Adrenal gland (tissue), 12 donors: Measurements from ENCODE around the gene SSU72. TPM values are rescaled to one million over a fixed set of nuclear protein-coding genes. Genes with fewer than 3 reads are reported as not detected.

ENCODE experiments used
- DNase-seq, 7 donors: peaks; one replicate each; pipeline ENCODE4 v3.0.0-alpha.2; 2019 to 2020
- H3K27ac ChIP-seq, 5 donors: fragments of 200-600 bp; sonication (generic) in 4 of 5; 1 replicate in 3 of 5; 2 replicates in 2 of 5; pipeline versions ENCODE4 v1.5.1 to v1.8.0; 2016 to 2020; ENCODE audit warnings: mild to moderate bottlenecking in 1 of 5
- H3K27me3 ChIP-seq: fragments of 200-600 bp; 2 replicates; pipeline ENCODE4 v1.8.0; 2021
- H3K36me3 ChIP-seq, 2 donors: fragments of 200-600 bp; replicated peaks in 1 of 2; 1 replicate in 1 of 2; 2 replicates in 1 of 2; pipeline versions ENCODE4 v1.5.1 to v1.8.0; 2018 to 2022
- H3K4me1 ChIP-seq, 2 donors: fragments of 200-600 bp; replicated peaks in 1 of 2; 1 replicate in 1 of 2; 2 replicates in 1 of 2; pipeline versions ENCODE4 v1.5.1 to v1.8.0; 2018 to 2021
- H3K4me3 ChIP-seq, 4 donors: fragments of 200-600 bp; sonication (generic) in 3 of 4; one replicate each; pipeline ENCODE4 v1.5.1; 2016 to 2018
- H3K9me3 ChIP-seq, 3 donors: fragments of 200-600 bp; sonication (generic) in 1 of 3; replicated peaks in 1 of 3; 1 replicate in 2 of 3; 2 replicates in 1 of 3; pipeline versions ENCODE4 v1.5.1 to v1.8.0; 2016 to 2021
- POLR2A ChIP-seq, 2 donors: fragments of 450-650 bp; IDR thresholded peaks; one replicate each; pipeline ENCODE4 v1.6.1; 2017; ENCODE audit warnings: antibody characterized with exemption in 2 of 2, mild to moderate bottlenecking in 2 of 2, moderate library complexity in 1 of 2
- WGBS, 4 donors: extraction: QIAGEN DNeasy Blood & Tissue Kit in 2 of 4; methylation state at CpG; one replicate each; pipeline versions ENCODE4 v1.1.5 to v1.1.7; 2013 to 2017; 5-methylcytosine and 5-hydroxymethylcytosine counted together
- intact Hi-C, 2 donors: fragments of 100-400 bp; cut with DNase I; formaldehyde crosslinking; loops; one replicate each; pipeline versions ENCODE4 v1.14.1 to v1.15.0; 2022 to 2023
- polyA plus RNA-seq, 3 donors: library from polyadenylated mRNA; stranded (reverse); fragments of 200-250 nt in 2 of 3; fragments of 350-450 nt in 1 of 3; fragmentation: Illumina TruSeq in 1 of 3; extraction: RNeasy Lipid Tissue Mini Kit (QIAGEN cat#74804) in 1 of 3; gene quantifications; one replicate each; pipeline ENCODE4 v1.2.3, GENCODE V29; 2013 to 2014
- total RNA-seq, 9 donors: library from RNA; depleted of rRNA in 4 of 9; stranded (reverse); fragments of >200 nt in 4 of 9; fragments of 120-200 nt in 1 of 9; fragmentation: NEBNext Ultra II Directional in 1 of 9; extraction: Animal tissue kit (Norgen Biotek cat#: 25700) in 1 of 9; gene quantifications; one replicate each; pipeline versions ENCODE4 v1.1.0 to v1.2.4, GENCODE V29; 2013 to 2023
- TF ChIP-seq, protein P1 (sequence below), 6 experiments: fragments of 450-650 bp in 4 of 6; fragments of 200-600 bp in 2 of 6; sonication (generic) in 1 of 6; IDR thresholded peaks; 1 replicate in 5 of 6; 2 replicates in 1 of 6; pipeline versions ENCODE4 v1.5.1 to v1.8.0; 2016 to 2021; ENCODE audit warnings: antibody characterized with exemption in 6 of 6, mild to moderate bottlenecking in 2 of 6, moderate library complexity in 1 of 6
- donor health status: healthy with polysubstance abuse.
- donor health status: Bipolar disorder and iron deficiency.
- donor health status: DM: yes; HTN: yes; CAD: no.
- donor health status: DM: no; HTN: no; CAD: no.
- donor health status: DM: no; HTN: no; CAD: no.
- donor health status: DM: yes; HTN: yes; CAD: no.

The SSU72 gene
- total and polyA plus RNA-seq, 12 donors: 50.1 to 219 (median 108) TPM

DNA sequence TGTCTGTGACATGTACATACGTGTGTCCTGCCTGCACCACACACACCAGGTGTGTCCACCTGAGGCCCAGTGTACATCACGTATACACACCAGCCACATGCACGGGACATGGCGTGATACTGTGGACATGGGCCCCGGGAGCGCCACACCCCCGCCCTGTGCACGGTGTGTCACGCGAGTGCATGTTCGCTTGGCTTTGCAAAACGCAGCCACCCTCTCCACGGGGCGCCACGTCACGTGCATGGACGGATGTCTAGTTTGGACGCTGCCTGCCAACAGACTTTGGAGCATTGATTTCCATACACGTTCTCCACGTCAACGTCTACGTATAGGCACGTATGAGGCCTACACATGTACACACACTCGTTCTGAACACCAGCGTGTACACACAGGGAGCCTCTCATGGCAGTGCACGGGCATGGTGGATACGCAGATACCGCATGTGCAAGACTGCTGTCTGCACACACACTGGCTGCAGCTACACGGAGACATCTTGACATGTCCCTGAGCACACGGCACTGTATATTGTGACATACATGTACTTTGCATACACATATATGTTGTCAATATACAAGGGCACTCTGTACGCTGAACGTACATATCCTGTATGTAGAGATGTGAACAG, 36.9 kb downstream of the SSU72 start:
- H3K4me1 ChIP-seq: peaks cover 11 to 15% of the 10 kb centered on the region in 2 donors
- no peak for DNase-seq
- intact Hi-C loops: no loop called here
- TF ChIP-seq, protein P1, sequence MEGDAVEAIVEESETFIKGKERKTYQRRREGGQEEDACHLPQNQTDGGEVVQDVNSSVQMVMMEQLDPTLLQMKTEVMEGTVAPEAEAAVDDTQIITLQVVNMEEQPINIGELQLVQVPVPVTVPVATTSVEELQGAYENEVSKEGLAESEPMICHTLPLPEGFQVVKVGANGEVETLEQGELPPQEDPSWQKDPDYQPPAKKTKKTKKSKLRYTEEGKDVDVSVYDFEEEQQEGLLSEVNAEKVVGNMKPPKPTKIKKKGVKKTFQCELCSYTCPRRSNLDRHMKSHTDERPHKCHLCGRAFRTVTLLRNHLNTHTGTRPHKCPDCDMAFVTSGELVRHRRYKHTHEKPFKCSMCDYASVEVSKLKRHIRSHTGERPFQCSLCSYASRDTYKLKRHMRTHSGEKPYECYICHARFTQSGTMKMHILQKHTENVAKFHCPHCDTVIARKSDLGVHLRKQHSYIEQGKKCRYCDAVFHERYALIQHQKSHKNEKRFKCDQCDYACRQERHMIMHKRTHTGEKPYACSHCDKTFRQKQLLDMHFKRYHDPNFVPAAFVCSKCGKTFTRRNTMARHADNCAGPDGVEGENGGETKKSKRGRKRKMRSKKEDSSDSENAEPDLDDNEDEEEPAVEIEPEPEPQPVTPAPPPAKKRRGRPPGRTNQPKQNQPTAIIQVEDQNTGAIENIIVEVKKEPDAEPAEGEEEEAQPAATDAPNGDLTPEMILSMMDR (IDR thresholded peaks at IDR 0.05): no peak
- H3K27ac ChIP-seq: no peak overlapping the region
- no peaks in the 10 kb centered on the region for H3K9me3 ChIP-seq
- H3K36me3 ChIP-seq: peaks cover 0 to 3% of the 10 kb centered on the region in 2 donors
- whole genome bisulfite sequencing, 4 donors: 93 to 97% (median 95%) methylated on average over 32 of the region's 32 CpGs
- H3K4me3 ChIP-seq: no peak overlapping the region
- H3K27me3 ChIP-seq: no peaks in the 10 kb centered on the region

- no peaks in the 10 kb centered on the region for H3K27me3 ChIP-seq
- WGBS, 4 donors: 87 to 95% (median 92%) methylated on average over 2 to 15 of the region's 15 CpGs
These were observed 37.6 kb downstream of the SSU72 start for GRCh38 chr1:1536938-1537546.

DNA sequence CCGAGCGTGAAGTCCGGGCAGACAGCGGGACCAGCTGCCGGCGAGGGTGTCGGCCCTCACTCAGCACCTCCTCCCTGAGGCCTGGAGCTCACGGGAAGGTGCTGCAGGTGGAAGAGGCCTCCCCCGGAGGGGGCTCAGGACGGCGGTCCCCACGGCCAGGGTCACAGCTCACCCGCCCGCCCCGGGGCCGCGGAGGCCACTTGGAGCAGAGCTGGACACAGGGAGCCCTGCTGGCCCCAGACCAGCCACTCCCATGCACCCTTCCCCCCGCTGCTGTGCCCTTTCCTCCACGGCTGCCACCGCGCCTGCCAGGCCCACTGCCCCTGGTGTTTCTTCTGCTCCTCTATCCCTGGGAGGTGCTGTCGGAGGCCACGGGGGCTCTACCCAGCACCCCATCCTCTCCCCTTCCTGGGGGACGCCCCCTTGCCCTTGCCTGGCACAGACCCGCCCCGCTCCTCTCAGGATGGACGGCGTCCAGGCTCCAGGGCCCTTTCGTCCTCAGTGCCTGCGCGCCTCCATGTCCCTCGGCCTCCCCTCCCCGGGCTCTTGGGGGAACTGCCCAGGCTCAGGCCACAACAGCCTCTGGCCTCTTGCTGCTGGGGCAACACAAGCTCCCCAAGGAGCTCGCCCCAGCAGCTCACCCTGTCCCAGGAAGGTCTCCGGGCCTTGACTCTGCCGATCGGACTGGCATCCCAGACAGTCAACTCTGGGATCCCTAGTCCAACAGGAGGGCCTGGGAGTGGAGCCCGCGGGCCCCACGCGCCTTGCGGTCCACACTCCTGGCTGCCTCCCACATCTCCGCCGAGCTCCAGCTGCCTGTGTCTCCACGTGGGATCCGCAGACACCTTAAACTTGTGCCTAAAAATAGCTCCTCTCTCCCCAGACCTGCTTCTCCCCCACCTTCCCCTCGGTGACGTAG, 38.4 kb downstream of the SSU72 start:
- Histone ChIP-seq H3K9me3 (no peaks in the 10 kb centered on the region), H3K27me3 (no peaks in the 10 kb centered on the region), H3K36me3 (no peaks in the 10 kb centered on the region), H3K27ac (no peak overlapping the region), H3K4me3 (no peak overlapping the region), H3K4me1 (peaks cover 10 to 12% of the 10 kb centered on the region in 2 donors)
- intact Hi-C loops: no loop called here
- no peak for DNase-seq
- 85 to 96% (median 90%) methylated on average over 16 to 48 of the region's 48 CpGs for WGBS, 4 donors
- TF ChIP-seq, protein P1 (IDR thresholded peaks at IDR 0.05): no peak
- TF ChIP-seq POLR2A (IDR thresholded peaks at IDR 0.05): no peak

More at GRCh38 chr1:1536938-1537546, 37.6 kb downstream of the SSU72 start:
- H3K36me3 ChIP-seq: peaks cover 0 to 3% of the 10 kb centered on the region in 2 donors
- no peak for TF ChIP-seq POLR2A (IDR thresholded peaks at IDR 0.05)
- TF ChIP-seq, protein P1 (IDR thresholded peaks at IDR 0.05): no peak
- H3K27ac ChIP-seq: no peak overlapping the region
- no peak overlapping the region for H3K4me3 ChIP-seq
- intact Hi-C loops: no loop called here
- no peaks in the 10 kb centered on the region for H3K9me3 ChIP-seq
- peaks cover 10 to 12% of the 10 kb centered on the region in 2 donors for H3K4me1 ChIP-seq
- DNase-seq: no peak
